PC-9 (cell line): ENCODE results near the gene CHRDL1. TPM values are rescaled to one million over a fixed set of nuclear protein-coding genes. Genes with fewer than 3 reads are reported as not detected.

ENCODE experiments used
- BruUV-seq: library from RNA; stranded (reverse); fragments of 400-500 nt; replicated peaks from 2 replicates; lab custom pipeline; 2021; lab: Mats Ljungman, UMichigan
- CTCF ChIA-PET: fragments of 300-600 bp; sonication (Branson Sonifier 250); formaldehyde crosslinking; loops from one replicate; lab custom pipeline; 2022; ENCODE audit warnings: antibody characterized with exemption; lab: Charles Lee
- POLR2A ChIA-PET: fragments of 300-600 bp; sonication (Branson Sonifier 250); formaldehyde crosslinking; loops from one replicate; lab custom pipeline; 2022; ENCODE audit warnings: antibody characterized with exemption; ENCODE audit not compliant: unreplicated experiment; lab: Charles Lee
- DNase-seq, 2 experiments: peaks; one replicate each; pipeline versions ENCODE4 v3.0.0 to v3.0.0-alpha.2; 2015 to 2022; ENCODE audit warnings: mixed read lengths in 1 of 2
- H2AFZ ChIP-seq: fragments of 200-600 bp; sonication (generic); 2 replicates; pipeline ENCODE4 v1.8.1; 2017; ENCODE audit warnings: antibody characterized with exemption
- H3F3A ChIP-seq: fragments of 200-600 bp; sonication (generic); 2 replicates; pipeline ENCODE4 v1.8.1; 2017; ENCODE audit warnings: antibody characterized with exemption, mild to moderate bottlenecking, low read depth; ENCODE audit not compliant: insufficient read depth
- H3K27ac ChIP-seq: fragments of 200-600 bp; sonication (generic); 2 replicates; pipeline ENCODE4 v1.6.1; 2016; ENCODE audit warnings: mixed run types
- H3K27me3 ChIP-seq: fragments of 200-600 bp; sonication (generic); 2 replicates; pipeline ENCODE4 v1.6.1; 2016; ENCODE audit warnings: low read depth, mixed run types; ENCODE audit not compliant: insufficient read depth
- H3K36me3 ChIP-seq: fragments of 200-600 bp; sonication (generic); 2 replicates; pipeline ENCODE4 v1.6.1; 2016; ENCODE audit warnings: low read depth, mixed run types
- H3K4me1 ChIP-seq: fragments of 200-600 bp; sonication (generic); replicated peaks from 2 replicates; pipeline ENCODE4 v1.6.1; 2016; ENCODE audit warnings: mixed run types; ENCODE audit not compliant: insufficient read depth
- H3K4me2 ChIP-seq: fragments of 200-600 bp; sonication (generic); 2 replicates; pipeline ENCODE4 v1.6.1; 2017; ENCODE audit warnings: mixed run types
- H3K4me3 ChIP-seq: fragments of 200-600 bp; sonication (generic); 2 replicates; pipeline ENCODE4 v1.6.1; 2016; ENCODE audit warnings: mixed run types
- H3K79me2 ChIP-seq: fragments of 200-600 bp; sonication (generic); 2 replicates; pipeline ENCODE4 v1.6.1; 2017; ENCODE audit warnings: low read depth, mixed run types
- H3K9me2 ChIP-seq: fragments of 200-600 bp; sonication (generic); 2 replicates; pipeline ENCODE4 v1.8.1; 2017; ENCODE audit warnings: mild to moderate bottlenecking; ENCODE audit not compliant: insufficient read depth
- H3K9me3 ChIP-seq: fragments of 200-600 bp; sonication (generic); 2 replicates; pipeline ENCODE4 v1.8.1; 2016; ENCODE audit warnings: low read depth; ENCODE audit not compliant: insufficient read depth
- H4K20me1 ChIP-seq: fragments of 200-600 bp; sonication (generic); 2 replicates; pipeline ENCODE4 v1.8.1; 2017; ENCODE audit not compliant: insufficient read depth
- CTCF ChIP-seq: fragments of 200-600 bp; sonication (generic); conservative IDR thresholded peaks from 2 replicates; pipeline ENCODE4 v1.6.1; 2017; ENCODE audit warnings: mixed run types, antibody characterized with exemption, mild to moderate bottlenecking, moderate library complexity
- EZH2 ChIP-seq: fragments of 200-600 bp; sonication (generic); IDR thresholded peaks from 2 replicates; pipeline ENCODE4 v1.8.0; 2017; ENCODE audit warnings: antibody characterized with exemption, low read depth
- intact Hi-C: fragments of 100-400 bp; cut with micrococcal nuclease; formaldehyde crosslinking; loops from one replicate; pipeline ENCODE4 v1.10.0; 2022; ENCODE audit not compliant: unreplicated experiment
- total RNA-seq: library from RNA; stranded (reverse); gene quantifications from 2 replicates; pipeline ENCODE4 v1.2.3, GENCODE V29; 2021

The CHRDL1 gene
- total RNA-seq, 1 experiment from 2014 or later, result 25.7 TPM

- POLR2A ChIA-PET, result no interaction called here
- BruUV-seq, result no TSS peak
- CTCF ChIA-PET, result no interaction called here
- no peaks in the 10 kb centered on the region for H3K9me3 ChIP-seq
- H2AFZ ChIP-seq, result no peak overlapping the region
- no peak for TF ChIP-seq CTCF
- no peak for DNase-seq
- no peaks in the 10 kb centered on the region for H3K79me2 ChIP-seq
- no peaks in the 10 kb centered on the region for H3K4me1 ChIP-seq
- H3K4me2 ChIP-seq, result no peak overlapping the region
- no peaks in the 10 kb centered on the region for H3K9me2 ChIP-seq
- no peaks in the 10 kb centered on the region for H3K36me3 ChIP-seq
- no peak overlapping the region for H3K27ac ChIP-seq
- no peaks in the 10 kb centered on the region for H3K27me3 ChIP-seq
- intact Hi-C loops, result no loop called here
- H3F3A ChIP-seq, result no peaks in the 10 kb centered on the region
- H4K20me1 ChIP-seq, result no peaks in the 10 kb centered on the region
- H3K4me3 ChIP-seq, result no peak overlapping the region
Measured at GRCh38 chrX:110703641-110704040, 92.0 kb downstream of the CHRDL1 start.

GRCh38 chrX:110699109-110699508 is 96.5 kb downstream of the CHRDL1 start:
- Histone ChIP-seq H3K36me3 (no peaks in the 10 kb centered on the region), H3F3A (no peaks in the 10 kb centered on the region), H3K79me2 (no peaks in the 10 kb centered on the region), H3K27ac (no peak overlapping the region), H3K4me2 (no peak overlapping the region), H3K9me3 (no peaks in the 10 kb centered on the region), H3K4me3 (no peak overlapping the region), H3K4me1 (no peaks in the 10 kb centered on the region), H3K9me2 (no peaks in the 10 kb centered on the region), H4K20me1 (no peaks in the 10 kb centered on the region), H3K27me3 (no peaks in the 10 kb centered on the region), H2AFZ (no peak overlapping the region)
- ChIA-PET CTCF (no interaction called here), POLR2A (no interaction called here)
- intact Hi-C loops, result no loop called here
- TF ChIP-seq EZH2 (no peak), CTCF (no peak)
- BruUV-seq, result no TSS peak
- no peak for DNase-seq

- no peaks in the 10 kb centered on the region for H3K27me3 ChIP-seq
- no TSS peak for BruUV-seq
- H3K9me2 ChIP-seq, result no peaks in the 10 kb centered on the region
- no peaks in the 10 kb centered on the region for H4K20me1 ChIP-seq
- H3K4me2 ChIP-seq, result no peak overlapping the region
- H3K27ac ChIP-seq, result no peak overlapping the region
- no peaks in the 10 kb centered on the region for H3K79me2 ChIP-seq
- no peaks in the 10 kb centered on the region for H3K4me1 ChIP-seq
- ChIA-PET POLR2A (no interaction called here), CTCF (no interaction called here)
- no peaks in the 10 kb centered on the region for H3F3A ChIP-seq
- no peak for TF ChIP-seq CTCF
- no peak for TF ChIP-seq EZH2
- no peak for DNase-seq
- no peak overlapping the region for H2AFZ ChIP-seq
- intact Hi-C loops, result no loop called here
- H3K4me3 ChIP-seq, result no peak overlapping the region
- no peaks in the 10 kb centered on the region for H3K9me3 ChIP-seq
- no peaks in the 10 kb centered on the region for H3K36me3 ChIP-seq
Measured at GRCh38 chrX:110698696-110699095, 96.9 kb downstream of the CHRDL1 start.
